Activated CD8-positive, alpha-beta memory T cell treated with anti-CD3 and anti-CD28 coated beads for 36 hours (primary cell): Measurements from ENCODE around the gene GLIPR2. TPM values are rescaled to one million over a fixed set of nuclear protein-coding genes. Genes with fewer than 3 reads are reported as not detected.
"Not testable (repeated sequence)": the region's sequence is repeated elsewhere in the genome, so short reads cannot be mapped to it uniquely, and the experiment has no call there.

Experiments used
- CTCF ChIA-PET: fragments of 350-600 bp; sonication (Branson Sonifier 250); formaldehyde crosslinking; loops from one replicate; lab custom pipeline; 2021; ENCODE audit warnings: antibody characterized with exemption; lab: Charles Lee
- POLR2A ChIA-PET: fragments of 350-600 bp; sonication (Branson Sonifier 250); formaldehyde crosslinking; loops from one replicate; lab custom pipeline; 2021; ENCODE audit warnings: antibody characterized with exemption; lab: Charles Lee
- total RNA-seq, 2 experiments: library from RNA; stranded (reverse); gene quantifications; one replicate each; pipeline ENCODE4 v1.2.3, GENCODE V29; 2021

Gene GLIPR2
- total RNA-seq = 10 to 100 TPM; 13.4 to 14.2 TPM

GRCh38 chr9:36136272-36136893, at the start of gene GLIPR2:
TSS of gene GLIPR2 (plus strand) at chr9:36136733. CDS start at chr9:36136779, 46 bp downstream.
- CTCF ChIA-PET = interaction anchor here (0.9 to 2.2 kb wide), 3 partner anchors 12 to 34 kb away, joined by 3 to 11 read pairs (median 3); no protein-coding TSS in a partner anchor
- POLR2A ChIA-PET = interaction anchor here (0.6 to 1.9 kb wide), 4 partner anchors 12 to 122 kb away, joined by 3 to 13 read pairs (median 4); no protein-coding TSS in a partner anchor

- POLR2A ChIA-PET = not testable (repeated sequence)
- CTCF ChIA-PET = interaction anchor here (0.8 to 1.4 kb wide), 2 partner anchors 15 to 79 kb away, joined by 3 to 4 read pairs; no protein-coding TSS in a partner anchor
Measured at GRCh38 chr9:36087054-36087453, 49.5 kb upstream of the GLIPR2 start.

GRCh38 chr9:36088020-36088419, 48.5 kb upstream of the GLIPR2 start:
- CTCF ChIA-PET = interaction anchor here (0.8 to 1.5 kb wide), 3 partner anchors 14 to 80 kb away, joined by 3 to 4 read pairs (median 4); no protein-coding TSS in a partner anchor
- POLR2A ChIA-PET = no interaction called here

- CTCF ChIA-PET = interaction anchor here (1.0 to 1.2 kb wide), 3 partner anchors 11 to 215 kb away, joined by 3 to 6 read pairs (median 3); no protein-coding TSS in a partner anchor
- POLR2A ChIA-PET = interaction anchor here (0.7 kb wide), 1 partner anchor 12 kb away, joined by 3 read pairs; no protein-coding TSS in a partner anchor
Measured at GRCh38 chr9:36091026-36091953, 45.2 kb upstream of the GLIPR2 start.

GRCh38 chr9:36092014-36092413, 44.5 kb upstream of the GLIPR2 start:
- POLR2A ChIA-PET = no interaction called here

GRCh38 chr9:36092509-36093215, 43.9 kb upstream of the GLIPR2 start:
- ChIA-PET POLR2A (interaction anchor here (0.9 kb wide), 1 partner anchor 73 kb away, joined by 9 read pairs; no protein-coding TSS in a partner anchor), CTCF (interaction anchor here (0.9 to 1.2 kb wide), 4 partner anchors 10 to 213 kb away, joined by 3 to 6 read pairs (median 3); no protein-coding TSS in a partner anchor)

More at GRCh38 chr9:36092014-36092413, 44.5 kb upstream of the GLIPR2 start:
- CTCF ChIA-PET = interaction anchor here (1.0 to 1.2 kb wide), 3 partner anchors 11 to 214 kb away, joined by 3 to 6 read pairs (median 3); no protein-coding TSS in a partner anchor

- CTCF ChIA-PET = interaction anchor here (0.9 kb wide), 1 partner anchor 73 kb away, joined by 3 read pairs; no protein-coding TSS in a partner anchor
- POLR2A ChIA-PET = interaction anchor here (0.9 kb wide), 1 partner anchor 72 kb away, joined by 9 read pairs; no protein-coding TSS in a partner anchor
Measured at GRCh38 chr9:36093384-36093783, 43.1 kb upstream of the GLIPR2 start.

GRCh38 chr9:36099718-36100117, 36.8 kb upstream of the GLIPR2 start:
- CTCF ChIA-PET = interaction anchor here (0.6 to 6.8 kb wide), 4 partner anchors 63 to 71 kb away, joined by 3 to 51 read pairs (median 4); no protein-coding TSS in a partner anchor

GRCh38 chr9:36100532-36100931, 36.0 kb upstream of the GLIPR2 start:
- ChIA-PET POLR2A (no interaction called here), CTCF (interaction anchor here (1.1 to 6.8 kb wide), 2 partner anchors 13 to 66 kb away, joined by 3 to 51 read pairs; no protein-coding TSS in a partner anchor)

More at GRCh38 chr9:36099718-36100117, 36.8 kb upstream of the GLIPR2 start:
- POLR2A ChIA-PET = no interaction called here

GRCh38 chr9:36101916-36102741, 34.4 kb upstream of the GLIPR2 start:
- ChIA-PET CTCF (interaction anchor here (0.7 to 6.8 kb wide), 19 partner anchors 10 to 227 kb away, joined by 3 to 51 read pairs (median 6); partner anchors contain the start of gene GLIPR2), POLR2A (interaction anchor here (0.5 to 0.7 kb wide), 2 partner anchors 89 to 374 kb away, joined by 3 to 5 read pairs; no protein-coding TSS in a partner anchor)

GRCh38 chr9:36102742-36103495, 33.6 kb upstream of the GLIPR2 start:
- CTCF ChIA-PET = interaction anchor here (0.7 to 6.8 kb wide), 21 partner anchors 9 to 226 kb away, joined by 3 to 51 read pairs (median 5); partner anchors contain the start of gene GLIPR2
- POLR2A ChIA-PET = interaction anchor here (0.7 kb wide), 1 partner anchor 88 kb away, joined by 3 read pairs; no protein-coding TSS in a partner anchor

- ChIA-PET POLR2A (no interaction called here), CTCF (no interaction called here)
Measured at GRCh38 chr9:36109071-36109470, 27.5 kb upstream of the GLIPR2 start.

- POLR2A ChIA-PET = no interaction called here
- CTCF ChIA-PET = no interaction called here
Measured at GRCh38 chr9:36110434-36110833, 26.1 kb upstream of the GLIPR2 start.

- CTCF ChIA-PET = interaction anchor here (0.7 to 1.7 kb wide), 3 partner anchors 9 to 54 kb away, joined by 3 to 7 read pairs (median 4); no protein-coding TSS in a partner anchor
- POLR2A ChIA-PET = no interaction called here
Measured at GRCh38 chr9:36112516-36112915, 24.0 kb upstream of the GLIPR2 start.

GRCh38 chr9:36113999-36114398, 22.5 kb upstream of the GLIPR2 start:
- POLR2A ChIA-PET = no interaction called here
- CTCF ChIA-PET = interaction anchor here (1.2 kb wide), 1 partner anchor 13 kb away, joined by 3 read pairs; no protein-coding TSS in a partner anchor

GRCh38 chr9:36116593-36116992, 19.9 kb upstream of the GLIPR2 start:
- POLR2A ChIA-PET = no interaction called here
- CTCF ChIA-PET = interaction anchor here (0.7 to 1.4 kb wide), 2 partner anchors 32 to 50 kb away, joined by 3 to 5 read pairs; no protein-coding TSS in a partner anchor
